SK-MEL-5 (cell line): ENCODE results near the gene ETS1. TPM values are rescaled to one million over a fixed set of nuclear protein-coding genes. Genes with fewer than 3 reads are reported as not detected.
"Not testable (repeated sequence)": the region's sequence is repeated elsewhere in the genome, so short reads cannot be mapped to it uniquely, and the experiment has no call there.

Source experiments
- DNase-seq: peaks from one replicate; pipeline ENCODE4 v3.0.0-alpha.2; 2016; ENCODE audit warnings: low read depth, low spot score
- in situ Hi-C: cut with HindIII; loops from 2 replicates; pipeline ENCODE4 v1.10.0; 2016; ENCODE audit warnings: low sequenced_read_pairs, high pct_unique_total_duplicates, low pct_unique_long_range_greater_than_20kb
- total RNA-seq: library from RNA; depleted of rRNA; stranded (reverse); fragments of >200 nt; shearing (Covaris generic); gene quantifications from 2 replicates; pipeline ENCODE4 v1.2.3, GENCODE V29; 2014

ETS1 gene
- total RNA-seq, 1 experiment from 2014 or later: 66.7 TPM

DNA sequence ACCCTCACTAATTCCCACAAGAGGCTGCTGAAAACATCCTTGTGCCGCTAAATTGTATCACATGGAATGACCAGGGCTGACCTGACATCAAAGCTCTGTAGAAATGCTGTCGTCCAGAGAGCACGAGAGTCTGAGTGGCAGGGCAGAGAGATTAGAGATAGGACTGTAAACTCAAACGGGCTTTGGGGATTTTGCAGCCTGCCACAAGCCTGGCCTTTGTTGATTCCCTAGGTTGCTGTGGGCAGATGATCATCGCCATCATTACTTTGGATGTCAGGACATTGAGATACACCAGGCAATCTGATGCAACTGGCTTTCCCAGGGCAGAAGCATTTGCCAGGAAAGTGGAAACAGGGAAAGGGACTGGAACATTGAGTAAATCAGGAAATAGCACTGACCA is 131.6 kb downstream of the ETS1 start:
- in situ Hi-C loops: no loop called here
- DNase-seq: no peak

- DNase-seq: peak; percentile 32
- in situ Hi-C loops: no loop called here
These were observed 133.7 kb downstream of the ETS1 start for GRCh38 chr11:128453444-128454336.

GRCh38 chr11:128451652-128452470 is 135.5 kb downstream of the ETS1 start:
- in situ Hi-C loops: no loop called here
- peak; percentile 66 for DNase-seq

GRCh38 chr11:128450882-128451651 is 136.3 kb downstream of the ETS1 start:
- in situ Hi-C loops: no loop called here
- no peak for DNase-seq

- DNase-seq, in situ Hi-C loops: not testable (repeated sequence)
These were observed 136.9 kb downstream of the ETS1 start for GRCh38 chr11:128450425-128450824.

DNA sequence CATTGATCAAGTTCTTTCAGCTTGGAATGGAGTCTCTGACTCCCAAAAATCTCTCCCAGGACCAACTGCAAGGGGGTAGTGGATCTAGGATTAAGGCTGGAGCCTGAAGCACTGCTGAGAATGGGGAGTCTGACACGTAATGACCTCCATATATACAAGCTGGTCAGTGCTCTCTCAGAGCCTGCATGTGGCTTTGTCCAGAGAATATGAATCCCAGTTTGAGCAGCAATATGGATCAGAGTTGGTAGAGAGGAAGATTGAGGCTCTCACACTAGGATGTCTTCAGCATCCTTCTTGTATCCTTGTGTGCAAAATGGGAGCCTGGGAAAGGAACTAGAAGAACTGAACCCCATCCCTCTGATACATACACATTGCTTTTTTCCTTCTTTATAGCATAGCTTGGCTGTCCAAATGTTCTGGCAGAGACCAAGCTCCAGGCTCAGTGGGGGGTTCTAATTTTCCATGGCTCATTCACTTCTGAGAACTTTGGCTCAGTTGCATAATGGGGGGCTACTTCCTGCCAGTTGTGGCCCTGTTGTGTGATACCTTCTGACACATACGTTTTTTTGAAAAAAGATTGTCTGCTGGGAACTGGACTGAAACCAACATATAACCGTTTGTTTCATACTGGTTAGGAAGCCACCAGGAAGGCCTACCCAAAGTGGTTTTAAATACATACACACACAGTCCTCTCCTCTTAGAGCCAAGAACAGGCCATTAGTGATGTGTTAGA is 138.2 kb downstream of the ETS1 start:
- DNase-seq: no peak
- in situ Hi-C loops: no loop called here

GRCh38 chr11:128448200-128448886 is 139.0 kb downstream of the ETS1 start:
- DNase-seq: peak; percentile 40
- in situ Hi-C loops: no loop called here

DNA sequence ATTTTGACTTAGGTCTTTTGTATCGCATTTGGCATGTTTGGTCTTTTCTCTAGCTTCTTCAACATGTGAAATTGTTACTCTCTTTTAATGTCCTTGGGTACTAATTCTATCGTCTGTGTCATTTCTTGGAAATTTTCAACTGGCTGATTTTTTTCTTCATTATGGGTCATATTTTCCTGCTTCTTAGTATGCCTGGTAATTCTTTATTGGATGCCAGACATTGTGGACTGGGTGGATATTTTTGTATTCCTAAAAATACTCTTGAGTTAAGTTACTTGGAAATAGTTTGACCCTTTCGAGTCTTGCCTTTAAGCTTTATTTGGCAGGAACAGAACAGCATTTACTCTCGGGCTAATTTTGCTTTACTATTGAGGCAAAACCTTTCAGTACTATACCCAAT is 140.1 kb downstream of the ETS1 start:
- no peak for DNase-seq
- in situ Hi-C loops: no loop called here

DNA sequence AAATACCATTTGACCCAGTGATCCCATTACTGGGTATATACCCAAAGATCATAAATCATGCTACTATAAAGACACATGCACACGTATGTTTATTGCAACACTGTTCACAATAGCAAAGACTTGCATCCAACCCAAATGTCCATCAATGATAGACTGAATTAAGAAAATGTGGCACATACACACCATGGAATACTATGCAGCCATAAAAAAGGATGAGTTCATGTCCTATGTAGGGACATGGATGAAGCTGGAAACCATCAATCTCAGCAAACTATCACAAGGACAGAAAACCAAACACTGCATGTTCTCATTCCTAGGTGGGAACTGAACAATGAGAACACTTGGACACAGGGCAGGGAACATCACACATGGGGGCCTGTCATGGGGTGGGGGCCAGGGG is 141.4 kb downstream of the ETS1 start:
- in situ Hi-C loops, DNase-seq: not testable (repeated sequence)

- no peak for DNase-seq
- in situ Hi-C loops: no loop called here
These were observed 150.2 kb downstream of the ETS1 start for GRCh38 chr11:128437136-128437535.

DNA sequence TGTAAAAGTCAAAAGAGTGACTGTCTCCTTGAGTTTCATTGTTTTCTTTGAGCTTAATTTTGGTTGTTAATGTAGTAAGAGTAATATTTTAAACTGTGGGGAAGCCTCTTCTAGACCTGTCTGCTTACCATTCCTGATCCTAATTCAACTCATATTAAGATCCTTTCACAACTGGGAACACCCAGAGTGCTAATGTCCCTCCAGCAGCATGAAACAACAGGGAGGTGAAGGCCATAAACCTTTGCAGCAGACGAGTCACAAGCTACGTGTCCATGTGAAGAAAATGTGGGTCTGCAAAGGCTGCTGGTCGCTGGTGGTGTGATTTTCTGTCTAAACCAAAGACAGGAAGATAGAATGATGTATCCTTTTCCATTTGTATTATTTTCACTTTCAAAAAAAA is 152.5 kb downstream of the ETS1 start:
- in situ Hi-C loops: no loop called here
- no peak for DNase-seq

- no peak for DNase-seq
- in situ Hi-C loops: no loop called here
These were observed 152.9 kb downstream of the ETS1 start for GRCh38 chr11:128434411-128434810.

- DNase-seq: no peak
- in situ Hi-C loops: no loop called here
These were observed 154.4 kb downstream of the ETS1 start for GRCh38 chr11:128432926-128433325.

GRCh38 chr11:128431931-128432330 is 155.4 kb downstream of the ETS1 start:
- in situ Hi-C loops: no loop called here
- DNase-seq: no peak

DNA sequence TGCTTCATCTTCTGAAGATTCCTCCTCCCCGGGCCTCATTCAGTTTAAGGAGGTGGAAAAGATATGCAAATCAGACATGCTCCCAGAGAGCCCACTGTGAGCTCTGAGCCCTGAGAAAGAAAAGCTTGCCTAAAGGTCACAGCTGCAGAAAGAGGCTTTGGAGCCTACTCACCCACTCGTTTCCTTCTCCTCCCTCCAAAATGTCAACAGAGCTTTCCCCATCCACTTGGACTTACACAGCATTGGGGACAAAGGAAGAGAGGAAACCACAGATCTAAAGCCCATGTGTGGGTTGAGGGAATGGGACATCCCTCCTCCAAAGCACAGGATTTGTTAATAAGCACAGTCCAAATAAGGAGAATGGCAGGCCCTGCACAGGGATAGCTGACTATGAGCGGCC is 158.4 kb downstream of the ETS1 start:
- no peak for DNase-seq
- in situ Hi-C loops: no loop called here

GRCh38 chr11:128424851-128425285 is 162.5 kb downstream of the ETS1 start:
- DNase-seq: no peak

DNA sequence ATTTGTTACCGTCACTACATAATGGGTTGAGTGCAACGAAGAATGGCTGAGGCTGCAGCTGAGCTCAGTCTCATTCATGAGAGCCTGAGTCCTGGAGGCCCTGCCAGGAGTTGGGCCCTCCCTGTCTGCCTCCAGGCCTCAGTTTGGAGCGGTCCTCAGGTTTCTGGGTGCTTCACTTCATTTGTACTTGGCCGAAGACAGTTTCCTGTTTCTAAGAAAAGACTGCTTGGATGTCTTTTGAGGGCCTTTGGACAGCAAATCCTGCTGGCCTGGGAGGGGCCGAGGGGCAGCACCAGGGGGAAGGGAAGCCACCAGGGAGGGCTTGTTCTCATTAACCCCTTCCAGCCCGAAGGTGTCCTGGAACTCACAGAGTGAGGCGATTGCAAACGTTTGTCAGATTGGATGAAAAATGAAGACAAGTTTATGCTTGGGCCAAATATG is 163.1 kb downstream of the ETS1 start:
- no peak for DNase-seq
- in situ Hi-C loops: no loop called here

More at GRCh38 chr11:128424851-128425285, 162.5 kb downstream of the ETS1 start:
- in situ Hi-C loops: no loop called here
